Mesenchymal stem cell (in vitro differentiated cells and primary cell): ENCODE results near the gene SLC25A45.
A peak's percentile ranks its signal among the peaks of the same experiment; 100 is the strongest.

Experiments
- DNase-seq: peaks from one replicate; pipeline ENCODE4 v3.0.0-alpha.2; 2013
- H2AFZ ChIP-seq: one replicate; pipeline ENCODE4 v1.6.1; 2013; ENCODE audit warnings: low read depth, mild to moderate bottlenecking, control low read depth, inconsistent platforms, low read length, moderate library complexity
- H2AK5ac ChIP-seq: 2 replicates; pipeline ENCODE4 v1.6.1; 2013; ENCODE audit warnings: low read length, moderate library complexity, mild to moderate bottlenecking, inconsistent platforms; ENCODE audit not compliant: severe bottlenecking
- H2BK120ac ChIP-seq: one replicate; pipeline ENCODE4 v1.6.1; 2013; ENCODE audit warnings: low read depth, mild to moderate bottlenecking, inconsistent platforms, low read length, moderate library complexity
- H2BK12ac ChIP-seq, 2 experiments: one replicate each; pipeline ENCODE4 v1.6.1; 2013; ENCODE audit warnings: inconsistent platforms in 2 of 2, low read length in 2 of 2, mild to moderate bottlenecking in 2 of 2, moderate library complexity in 2 of 2, control low read depth in 1 of 2
- H2BK15ac ChIP-seq: one replicate; pipeline ENCODE4 v1.6.1; 2013; ENCODE audit warnings: mild to moderate bottlenecking, low read depth, inconsistent platforms; ENCODE audit not compliant: poor library complexity, severe bottlenecking
- H2BK5ac ChIP-seq: 2 replicates; pipeline ENCODE4 v1.6.1; 2013; ENCODE audit warnings: low read depth, mild to moderate bottlenecking, low read length, control low read depth, inconsistent platforms; ENCODE audit not compliant: poor library complexity, severe bottlenecking
- H3K14ac ChIP-seq, 2 experiments: one replicate each; pipeline ENCODE4 v1.6.1; 2013; ENCODE audit warnings: inconsistent platforms in 2 of 2, low read length in 2 of 2, control low read depth in 1 of 2, mild to moderate bottlenecking in 1 of 2, moderate library complexity in 1 of 2
- H3K18ac ChIP-seq, 2 experiments: one replicate each; pipeline ENCODE4 v1.6.1; 2013; ENCODE audit warnings: inconsistent platforms in 2 of 2, low read length in 2 of 2, control low read depth in 1 of 2, low read depth in 1 of 2, mild to moderate bottlenecking in 1 of 2
- H3K23ac ChIP-seq, 2 experiments: one replicate each; pipeline ENCODE4 v1.6.1; 2013; ENCODE audit warnings: inconsistent platforms in 2 of 2, low read length in 2 of 2, mild to moderate bottlenecking in 2 of 2, moderate library complexity in 2 of 2, control low read depth in 1 of 2
- H3K27ac ChIP-seq: 2 replicates; pipeline ENCODE4 v1.5.1; 2013; ENCODE audit warnings: mild to moderate bottlenecking, moderate library complexity, low read length, control low read depth, inconsistent platforms; ENCODE audit not compliant: poor library complexity, severe bottlenecking
- H3K27me3 ChIP-seq, 2 experiments: 2 replicates each; pipeline versions ENCODE4 v1.6.1 to v1.7.0; 2013; ENCODE audit warnings: low read length in 2 of 2, mild to moderate bottlenecking in 2 of 2, moderate library complexity in 2 of 2, control low read depth in 1 of 2, inconsistent platforms in 1 of 2; ENCODE audit not compliant: control insufficient read depth in 1 of 2, insufficient read depth in 1 of 2
- H3K36me3 ChIP-seq, 2 experiments: 2 replicates each; pipeline versions ENCODE4 v1.6.1 to v1.7.0; 2013; ENCODE audit warnings: low read length in 2 of 2, control low read depth in 1 of 2, inconsistent platforms in 1 of 2, low read depth in 1 of 2, mild to moderate bottlenecking in 1 of 2; ENCODE audit not compliant: insufficient read depth in 2 of 2, control insufficient read depth in 1 of 2
- H3K4ac ChIP-seq, 2 experiments: one replicate each; pipeline ENCODE4 v1.6.1; 2013; ENCODE audit warnings: inconsistent platforms in 2 of 2, low read length in 2 of 2, mild to moderate bottlenecking in 2 of 2, moderate library complexity in 2 of 2, control low read depth in 1 of 2, low read depth in 1 of 2
- H3K4me1 ChIP-seq: 2 replicates; pipeline ENCODE4 v1.6.1; 2013; ENCODE audit warnings: low read depth, low read length, control low read depth; ENCODE audit not compliant: control insufficient read depth, insufficient read depth
- H3K4me2 ChIP-seq: 2 replicates; pipeline ENCODE4 v1.6.1; 2013; ENCODE audit warnings: low read length, mild to moderate bottlenecking, inconsistent platforms; ENCODE audit not compliant: poor library complexity, severe bottlenecking
- H3K4me3 ChIP-seq, 2 experiments: 2 replicates each; pipeline versions ENCODE4 v1.5.1 to v1.7.0; 2013; ENCODE audit warnings: low read length in 2 of 2, mild to moderate bottlenecking in 2 of 2, control low read depth in 1 of 2, low read depth in 1 of 2; ENCODE audit not compliant: insufficient read depth in 1 of 2
- H3K79me1 ChIP-seq: replicated peaks from 2 replicates; pipeline ENCODE4 v1.6.1; 2013; ENCODE audit warnings: mild to moderate bottlenecking, control low read depth, low read length, inconsistent platforms; ENCODE audit not compliant: poor library complexity, severe bottlenecking
- H3K9ac ChIP-seq: 2 replicates; pipeline ENCODE4 v1.7.0; 2013; ENCODE audit warnings: mild to moderate bottlenecking, low read length, moderate library complexity
- H3K9me3 ChIP-seq: 2 replicates; pipeline ENCODE4 v1.7.0; 2013; ENCODE audit warnings: mild to moderate bottlenecking, low read length; ENCODE audit not compliant: control insufficient read depth
- H4K8ac ChIP-seq: one replicate; pipeline ENCODE4 v1.6.1; 2013; ENCODE audit warnings: inconsistent platforms, mild to moderate bottlenecking, low read length, moderate library complexity
- H4K91ac ChIP-seq: one replicate; pipeline ENCODE4 v1.6.1; 2013; ENCODE audit warnings: mild to moderate bottlenecking, low read length, inconsistent platforms
- WGBS: methylation state at CpG from one replicate; pipeline ENCODE4 v1.1.7; 2013; ENCODE audit warnings: mixed read lengths; 5-methylcytosine and 5-hydroxymethylcytosine counted together

Gene SLC25A45

GRCh38 chr11:65425105-65425970 is 42.9 kb upstream of the SLC25A45 start:
- H3K18ac ChIP-seq, result peak overlapping the region in 1 of 2 experiments; percentile 2
- no peaks in the 10 kb centered on the region for H3K79me1 ChIP-seq
- peak overlapping the region; percentile 99 for H3K9ac ChIP-seq
- no peak overlapping the region for H2BK120ac ChIP-seq
- no peak overlapping the region for H2BK12ac ChIP-seq
- no peak overlapping the region for H3K23ac ChIP-seq
- no peak overlapping the region for H2AFZ ChIP-seq
- H3K4me2 ChIP-seq, result peak overlapping the region; percentile 33
- 9% methylated on average over 7 of the region's 9 CpGs for WGBS
- peaks cover 5% of the 10 kb centered on the region for H3K4me1 ChIP-seq
- peaks cover 7 to 71% of the 10 kb centered on the region in 2 experiments for H3K36me3 ChIP-seq
- peak overlapping the region; percentile 100 for H3K27ac ChIP-seq
- peak; percentile 81 for DNase-seq
- H4K8ac ChIP-seq, result no peak overlapping the region
- no peaks in the 10 kb centered on the region for H3K27me3 ChIP-seq
- no peaks in the 10 kb centered on the region for H3K9me3 ChIP-seq
- no peak overlapping the region for H2BK15ac ChIP-seq
- no peak overlapping the region for H3K4ac ChIP-seq
- H2AK5ac ChIP-seq, result no peak overlapping the region
- no peak overlapping the region for H2BK5ac ChIP-seq
- peak overlapping the region; percentile 81 to 92 for H3K4me3 ChIP-seq
- H3K14ac ChIP-seq, result peak overlapping the region in 1 of 2 experiments; percentile 53
- no peak overlapping the region for H4K91ac ChIP-seq

DNA sequence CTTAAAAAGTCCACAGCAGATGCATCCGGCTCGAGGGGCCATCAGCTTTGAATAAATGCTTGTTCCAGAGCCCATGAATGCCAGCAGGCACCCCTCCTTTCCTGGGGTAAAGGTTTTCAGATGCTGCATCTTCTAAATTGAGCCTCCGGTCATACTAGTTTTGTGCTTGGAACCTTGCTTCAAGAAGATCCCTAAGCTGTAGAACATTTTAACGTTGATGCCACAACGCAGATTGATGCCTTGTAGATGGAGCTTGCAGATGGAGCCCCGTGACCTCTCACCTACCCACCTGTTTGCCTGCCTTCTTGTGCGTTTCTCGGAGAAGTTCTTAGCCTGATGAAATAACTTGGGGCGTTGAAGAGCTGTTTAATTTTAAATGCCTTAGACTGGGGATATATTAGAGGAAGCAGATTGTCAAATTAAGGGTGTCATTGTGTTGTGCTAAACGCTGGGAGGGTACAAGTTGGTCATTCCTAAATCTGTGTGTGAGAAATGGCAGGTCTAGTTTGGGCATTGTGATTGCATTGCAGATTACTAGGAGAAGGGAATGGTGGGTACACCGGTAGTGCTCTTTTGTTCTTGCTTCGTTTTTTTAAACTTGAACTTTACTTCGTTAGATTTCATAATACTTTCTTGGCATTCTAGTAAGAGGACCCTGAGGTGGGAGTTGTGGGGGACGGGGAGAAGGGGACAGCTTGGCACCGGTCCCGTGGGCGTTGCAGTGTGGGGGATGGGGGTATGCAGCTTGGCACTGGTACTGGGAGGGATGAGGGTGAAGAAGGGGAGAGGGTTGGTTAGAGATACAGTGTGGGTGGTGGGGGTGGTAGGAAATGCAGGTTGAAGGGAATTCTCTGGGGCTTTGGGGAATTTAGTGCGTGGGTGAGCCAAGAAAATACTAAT is 42.0 kb upstream of the SLC25A45 start:
- peak overlapping the region; percentile 5 to 97 for H3K18ac ChIP-seq
- 13% methylated on average over 18 of the region's 18 CpGs for WGBS
- H3K4ac ChIP-seq, result peak overlapping the region in 1 of 2 experiments; percentile 24
- no peak overlapping the region for H2AFZ ChIP-seq
- peak overlapping the region; percentile 99 for H3K9ac ChIP-seq
- no peaks in the 10 kb centered on the region for H3K79me1 ChIP-seq
- peak overlapping the region; percentile 22 for H3K4me2 ChIP-seq
- no peaks in the 10 kb centered on the region for H3K27me3 ChIP-seq
- no peaks in the 10 kb centered on the region for H3K9me3 ChIP-seq
- peaks cover 7 to 62% of the 10 kb centered on the region in 2 experiments for H3K36me3 ChIP-seq
- peak overlapping the region in 1 of 2 experiments; percentile 3 for H3K14ac ChIP-seq
- H2AK5ac ChIP-seq, result no peak overlapping the region
- no peak overlapping the region for H2BK120ac ChIP-seq
- no peak overlapping the region for H3K23ac ChIP-seq
- no peak overlapping the region for H2BK15ac ChIP-seq
- H2BK12ac ChIP-seq, result no peak overlapping the region
- H2BK5ac ChIP-seq, result peak overlapping the region; percentile 26
- peak overlapping the region; percentile 81 to 92 for H3K4me3 ChIP-seq
- H4K8ac ChIP-seq, result no peak overlapping the region
- peak; percentile 68 for DNase-seq
- H3K4me1 ChIP-seq, result peaks cover 6% of the 10 kb centered on the region
- H3K27ac ChIP-seq, result peak overlapping the region; percentile 100
- H4K91ac ChIP-seq, result no peak overlapping the region

GRCh38 chr11:65423516-65424204 is 41.2 kb upstream of the SLC25A45 start:
- Histone ChIP-seq H3K9me3 (no peaks in the 10 kb centered on the region), H4K8ac (peak overlapping the region; percentile 80), H3K4me1 (peaks cover 13% of the 10 kb centered on the region), H2AFZ (no peak overlapping the region), H2BK12ac (no peak overlapping the region), H3K4ac (peak overlapping the region; percentile 6 to 42), H3K23ac (peak overlapping the region in 1 of 2 experiments; percentile 75), H3K27me3 (no peaks in the 10 kb centered on the region), H3K36me3 (peaks cover 7 to 54% of the 10 kb centered on the region in 2 experiments), H3K14ac (peak overlapping the region in 1 of 2 experiments; percentile 96), H2BK15ac (no peak overlapping the region), H3K18ac (peak overlapping the region; percentile 97), H3K9ac (peak overlapping the region; percentile 99), H2BK120ac (peak overlapping the region; percentile 54), H3K27ac (peak overlapping the region; percentile 100), H3K79me1 (no peaks in the 10 kb centered on the region), H3K4me2 (peak overlapping the region; percentile 22), H3K4me3 (peak overlapping the region; percentile 81 to 92), H2BK5ac (peak overlapping the region; percentile 75), H4K91ac (peak overlapping the region; percentile 41), H2AK5ac (no peak overlapping the region)
- 20% methylated on average over 18 of the region's 19 CpGs for WGBS
- DNase-seq, result no peak
